B cell (primary cell): ENCODE measurements around the gene CEP120. TPM values are rescaled to one million over a fixed set of nuclear protein-coding genes. Genes with fewer than 3 reads are reported as not detected.
"Not testable (repeated sequence)": the region's sequence is repeated elsewhere in the genome, so short reads cannot be mapped to it uniquely, and the experiment has no call there.

Experiments used
- ATAC-seq: fragments of 200-7000 bp; cut with Tn5 transposase; one replicate; pipeline ENCODE4 v1.10.0; 2021; ENCODE audit warnings: low read depth, mild to moderate bottlenecking, moderate number of reproducible peaks, moderate library complexity
- CTCF ChIA-PET: fragments of 350-600 bp; sonication (Branson Sonifier 250); formaldehyde crosslinking; loops from one replicate; lab custom pipeline; 2021; ENCODE audit warnings: antibody characterized with exemption, inconsistent platforms; lab: Charles Lee
- POLR2A ChIA-PET: fragments of 350-600 bp; sonication (Branson Sonifier 250); formaldehyde crosslinking; loops from one replicate; lab custom pipeline; 2021; ENCODE audit warnings: antibody characterized with exemption; lab: Charles Lee
- DNase-seq: peaks from one replicate; pipeline ENCODE4 v3.0.0; 2013
- H2AFZ ChIP-seq: 2 replicates; pipeline ENCODE4 v1.6.1; 2012; ENCODE audit warnings: mild to moderate bottlenecking, low read depth, low read length; ENCODE audit not compliant: insufficient read depth, poor library complexity, severe bottlenecking
- H3K27ac ChIP-seq, 2 donors: 1 replicate in 1 of 2; 2 replicates in 1 of 2; pipeline ENCODE4 v1.5.1; 2012 to 2013; ENCODE audit warnings: low read length in 2 of 2, mild to moderate bottlenecking in 2 of 2, moderate library complexity in 1 of 2
- H3K27me3 ChIP-seq, 4 experiments: fragments of 200-600 bp in 1 of 4; sonication (generic) in 1 of 4; replicated peaks in 1 of 4; 1 replicate in 2 of 4; 2 replicates in 2 of 4; pipeline versions ENCODE4 v1.6.1 to v1.7.0; 2013 to 2016; ENCODE audit warnings: low read length in 3 of 4, mild to moderate bottlenecking in 2 of 4, mixed read lengths in 1 of 4, moderate library complexity in 1 of 4; ENCODE audit not compliant: insufficient read depth in 4 of 4, control insufficient read depth in 3 of 4; ENCODE audit errors: control extremely low read depth in 1 of 4
- H3K36me3 ChIP-seq, 2 experiments: replicated peaks in 1 of 2; 1 replicate in 1 of 2; 2 replicates in 1 of 2; pipeline versions ENCODE4 v1.6.1 to v1.7.1; 2013; ENCODE audit warnings: low read length in 1 of 2; ENCODE audit not compliant: insufficient read depth in 2 of 2, control insufficient read depth in 1 of 2; ENCODE audit errors: control extremely low read depth in 1 of 2, extremely low read depth in 1 of 2
- H3K4me1 ChIP-seq, 2 donors: fragments of 200-600 bp in 1 of 2; sonication (generic) in 1 of 2; 1 replicate in 1 of 2; 2 replicates in 1 of 2; pipeline versions ENCODE4 v1.5.1 to v1.6.1; 2013 to 2017; ENCODE audit warnings: low read length in 2 of 2; ENCODE audit not compliant: control insufficient read depth in 2 of 2, insufficient read depth in 2 of 2
- H3K4me2 ChIP-seq: replicated peaks from 2 replicates; pipeline ENCODE3; 2012; ENCODE audit warnings: mild to moderate bottlenecking, low read depth, low read length; ENCODE audit not compliant: poor library complexity, severe bottlenecking
- H3K4me3 ChIP-seq, 5 experiments: fragments of 200-600 bp in 1 of 5; sonication (generic) in 1 of 5; 1 replicate in 3 of 5; 2 replicates in 2 of 5; pipeline versions ENCODE4 v1.5.1 to v1.7.0; 2011 to 2016; ENCODE audit warnings: low read length in 4 of 5, mild to moderate bottlenecking in 4 of 5, low read depth in 2 of 5, control low read depth in 1 of 5, moderate library complexity in 1 of 5; ENCODE audit not compliant: insufficient read depth in 1 of 5; ENCODE audit errors: control extremely low read depth in 1 of 5, extremely low read depth in 1 of 5
- H3K79me2 ChIP-seq: fragments of 200-600 bp; sonication (generic); one replicate; pipeline ENCODE4 v1.6.0; 2016; ENCODE audit warnings: low read length; ENCODE audit not compliant: control insufficient read depth, insufficient read depth
- H3K9ac ChIP-seq: fragments of 200-600 bp; sonication (generic); 2 replicates; pipeline ENCODE4 v1.6.1; 2017; ENCODE audit warnings: mild to moderate bottlenecking, low read length, moderate library complexity
- H3K9me3 ChIP-seq, 3 donors: one replicate each; pipeline versions ENCODE4 v1.6.1 to v1.7.1; 2013; ENCODE audit warnings: low read length in 2 of 3; ENCODE audit not compliant: control insufficient read depth in 2 of 3, insufficient read depth in 1 of 3; ENCODE audit errors: control extremely low read depth in 1 of 3
- H4K20me1 ChIP-seq: 2 replicates; pipeline ENCODE4 v1.6.0; 2012; ENCODE audit warnings: mild to moderate bottlenecking, low read length; ENCODE audit not compliant: insufficient read depth, control insufficient read depth, poor library complexity, severe bottlenecking
- H3K27ac Mint-ChIP-seq: one replicate; pipeline ENCODE4 v1.8.0; 2021; ENCODE audit warnings: mixed read lengths
- H3K27me3 Mint-ChIP-seq: one replicate; pipeline ENCODE4 v1.8.0; 2021; ENCODE audit warnings: mixed read lengths
- H3K4me1 Mint-ChIP-seq: one replicate; pipeline ENCODE4 v1.8.0; 2021; ENCODE audit warnings: mixed read lengths
- H3K4me3 Mint-ChIP-seq: one replicate; pipeline ENCODE4 v1.8.0; 2021; ENCODE audit warnings: mixed read lengths
- H3K9me3 Mint-ChIP-seq: one replicate; pipeline ENCODE4 v1.8.0; 2022; ENCODE audit warnings: mixed read lengths; ENCODE audit not compliant: insufficient read depth
- EZH2 ChIP-seq: IDR thresholded peaks from 2 replicates; pipeline ENCODE4 v1.6.1; 2012; ENCODE audit warnings: borderline replicate concordance, low read depth, mild to moderate bottlenecking, moderate library complexity, low read length; ENCODE audit not compliant: insufficient read depth, poor library complexity, severe bottlenecking
- WGBS: methylation state at CpG from one replicate; pipeline ENCODE4 v1.1.5; 2013; ENCODE audit warnings: missing lambda C conversion rate; ENCODE audit not compliant: insufficient coverage; 5-methylcytosine and 5-hydroxymethylcytosine counted together
- intact Hi-C: fragments of 100-400 bp; cut with micrococcal nuclease; formaldehyde crosslinking; loops from one replicate; pipeline ENCODE4 v1.10.0; 2022
- polyA plus RNA-seq: library from polyadenylated mRNA; depleted of rRNA; stranded (reverse); fragments of >200 nt; gene quantifications from 2 replicates; pipeline ENCODE4 v1.2.3, GENCODE V29; 2012
- total RNA-seq, 2 donors: library from RNA; stranded (reverse); fragments of 120-200 nt in 1 of 2; gene quantifications; 1 replicate in 1 of 2; 2 replicates in 1 of 2; pipeline versions ENCODE4 v1.2.3 to v1.2.4, GENCODE V29; 2013 to 2022
- TF ChIP-seq, protein P1 (sequence below): fragments of 200-600 bp; IDR thresholded peaks from one replicate; pipeline ENCODE4 v1.8.0; 2022; ENCODE audit warnings: antibody characterized with exemption, mild to moderate bottlenecking

Gene CEP120
- total and polyA plus RNA-seq, 2 donors (not counting 1 experiment from before 2014, with no cell fraction given): 15.7 to 89.7 TPM

GRCh38 chr5:123472150-123472924 lies 49.1 kb upstream of the CEP120 start:
- H3K9me3 ChIP-seq: peaks cover 0 to 3% (median 0%) of the 10 kb centered on the region in 3 donors
- no peaks in the 10 kb centered on the region for H3K4me1 ChIP-seq
- Mint-ChIP-seq H3K27ac (no peak overlapping the region), H3K4me1 (no peaks in the 10 kb centered on the region), H3K4me3 (no peak overlapping the region), H3K9me3 (peaks cover 7% of the 10 kb centered on the region), H3K27me3 (peaks cover 30% of the 10 kb centered on the region)
- H3K36me3 ChIP-seq: no peaks in the 10 kb centered on the region
- no peak overlapping the region for H3K4me3 ChIP-seq
- ATAC-seq (no peak), DNase-seq (no peak)
- H3K4me2 ChIP-seq: no peak overlapping the region
- H3K79me2 ChIP-seq: no peaks in the 10 kb centered on the region
- no peak overlapping the region for H3K27ac ChIP-seq
- ChIA-PET CTCF (no interaction called here), POLR2A (no interaction called here)
- peaks cover 0 to 17% (median 8%) of the 10 kb centered on the region in 4 experiments for H3K27me3 ChIP-seq
- H4K20me1 ChIP-seq: no peaks in the 10 kb centered on the region
- H3K9ac ChIP-seq: no peak overlapping the region
- intact Hi-C loops: no loop called here
- no peak overlapping the region for H2AFZ ChIP-seq
- 90% methylated on average over 2 of the region's 8 CpGs for WGBS
- TF ChIP-seq, protein P1, sequence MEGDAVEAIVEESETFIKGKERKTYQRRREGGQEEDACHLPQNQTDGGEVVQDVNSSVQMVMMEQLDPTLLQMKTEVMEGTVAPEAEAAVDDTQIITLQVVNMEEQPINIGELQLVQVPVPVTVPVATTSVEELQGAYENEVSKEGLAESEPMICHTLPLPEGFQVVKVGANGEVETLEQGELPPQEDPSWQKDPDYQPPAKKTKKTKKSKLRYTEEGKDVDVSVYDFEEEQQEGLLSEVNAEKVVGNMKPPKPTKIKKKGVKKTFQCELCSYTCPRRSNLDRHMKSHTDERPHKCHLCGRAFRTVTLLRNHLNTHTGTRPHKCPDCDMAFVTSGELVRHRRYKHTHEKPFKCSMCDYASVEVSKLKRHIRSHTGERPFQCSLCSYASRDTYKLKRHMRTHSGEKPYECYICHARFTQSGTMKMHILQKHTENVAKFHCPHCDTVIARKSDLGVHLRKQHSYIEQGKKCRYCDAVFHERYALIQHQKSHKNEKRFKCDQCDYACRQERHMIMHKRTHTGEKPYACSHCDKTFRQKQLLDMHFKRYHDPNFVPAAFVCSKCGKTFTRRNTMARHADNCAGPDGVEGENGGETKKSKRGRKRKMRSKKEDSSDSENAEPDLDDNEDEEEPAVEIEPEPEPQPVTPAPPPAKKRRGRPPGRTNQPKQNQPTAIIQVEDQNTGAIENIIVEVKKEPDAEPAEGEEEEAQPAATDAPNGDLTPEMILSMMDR: no peak
- TF ChIP-seq EZH2: no peak

- Histone ChIP-seq H3K4me2 (no peak overlapping the region), H3K4me1 (no peaks in the 10 kb centered on the region), H4K20me1 (no peaks in the 10 kb centered on the region), H3K4me3 (no peak overlapping the region), H3K79me2 (no peaks in the 10 kb centered on the region), H3K27ac (no peak overlapping the region), H3K9me3 (peaks cover 0 to 3% (median 0%) of the 10 kb centered on the region in 3 donors), H3K9ac (no peak overlapping the region), H3K27me3 (peaks cover 0 to 17% (median 8%) of the 10 kb centered on the region in 4 experiments), H3K36me3 (no peaks in the 10 kb centered on the region), H2AFZ (no peak overlapping the region)
- no peak for DNase-seq
- ChIA-PET CTCF (no interaction called here), POLR2A (no interaction called here)
- Mint-ChIP-seq H3K4me1 (no peaks in the 10 kb centered on the region), H3K27me3 (peaks cover 34% of the 10 kb centered on the region), H3K4me3 (no peak overlapping the region), H3K27ac (no peak overlapping the region), H3K9me3 (peaks cover 11% of the 10 kb centered on the region)
- no peak for ATAC-seq
- WGBS: 80% methylated on average over 1 of the region's 3 CpGs
- TF ChIP-seq EZH2: no peak
- TF ChIP-seq, protein P1: no peak
- intact Hi-C loops: no loop called here
These were observed 48.2 kb upstream of the CEP120 start for GRCh38 chr5:123471385-123471784.

DNA sequence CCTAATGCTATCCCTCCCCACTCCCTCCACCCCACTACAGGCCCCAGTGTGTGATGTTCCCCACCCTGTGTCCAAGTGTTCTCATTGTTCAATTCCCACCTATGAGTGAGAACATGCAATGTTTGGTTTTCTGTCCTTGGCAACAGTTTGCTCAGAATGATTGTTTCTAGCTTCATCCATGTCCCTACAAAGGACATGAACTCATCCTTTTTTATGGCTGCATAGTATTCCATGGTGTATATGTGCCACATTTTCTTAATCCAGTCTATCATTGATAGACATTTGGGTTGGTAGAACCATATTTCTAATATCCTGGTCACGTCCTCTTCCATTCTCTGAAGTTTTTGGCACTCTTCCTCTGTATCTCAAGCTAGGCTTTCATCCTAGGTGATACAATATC lies 43.6 kb upstream of the CEP120 start:
- CTCF ChIA-PET, H3K4me1 ChIP-seq, H4K20me1 ChIP-seq, H3K4me1 Mint-ChIP-seq, H3K9ac ChIP-seq, DNase-seq, H2AFZ ChIP-seq, H3K36me3 ChIP-seq, H3K27ac Mint-ChIP-seq, H3K4me2 ChIP-seq, H3K4me3 ChIP-seq, H3K9me3 ChIP-seq, H3K27ac ChIP-seq, intact Hi-C loops, ATAC-seq, H3K4me3 Mint-ChIP-seq, H3K79me2 ChIP-seq, POLR2A ChIA-PET: not testable (repeated sequence)
- peaks cover 11% of the 10 kb centered on the region for H3K9me3 Mint-ChIP-seq
- H3K27me3 Mint-ChIP-seq: peaks cover 28% of the 10 kb centered on the region
- no CpG with 5 or more reads among the region's 1 CpG for WGBS
- H3K27me3 ChIP-seq: peaks cover 0 to 17% (median 5%) of the 10 kb centered on the region in 4 experiments
